ENCODE data around the gene ARHGAP10. TPM values are rescaled to one million over a fixed set of nuclear protein-coding genes. Genes with fewer than 3 reads are reported as not detected.
A peak's percentile ranks its signal among the peaks of the same experiment; 100 is the strongest.

Gene ARHGAP10
- total RNA-seq, 1 donor from 2014 or later, result 30.5 TPM

DNA sequence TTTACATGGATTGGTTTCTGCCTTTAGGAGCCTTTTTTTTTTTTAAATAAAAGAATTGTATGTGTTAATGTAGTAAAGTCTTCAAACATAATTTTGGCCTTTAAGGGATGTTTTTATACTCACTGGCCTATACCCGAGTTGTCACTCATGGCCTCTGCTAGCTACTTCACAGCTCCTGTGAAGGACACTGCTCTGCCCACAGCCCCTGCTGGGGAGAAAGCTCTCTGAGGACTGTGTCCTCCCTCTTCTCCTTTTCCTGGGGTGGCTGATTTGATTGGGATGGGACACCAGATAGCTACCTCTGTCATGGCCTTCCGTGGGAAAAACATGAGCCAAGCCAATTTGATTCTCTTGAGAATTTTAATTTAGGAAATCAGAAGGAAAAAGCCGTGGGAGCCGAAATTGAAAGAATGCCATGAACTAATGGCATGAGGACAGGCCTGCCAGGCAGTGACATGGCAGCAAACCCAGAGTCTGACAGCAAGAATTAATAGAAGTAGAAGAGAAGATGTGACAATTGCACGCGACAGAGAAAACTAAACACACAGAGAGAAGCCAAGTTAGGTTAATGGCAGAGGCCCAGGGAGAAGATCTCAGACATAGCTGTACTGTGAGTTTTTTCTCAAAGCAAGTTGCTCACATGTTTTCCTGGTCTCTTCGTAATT lies 81.4 kb downstream of the ARHGAP10 start:
- no peaks in the 10 kb centered on the region for H3K9me3 Mint-ChIP-seq
- no peaks in the 10 kb centered on the region for H3K36me3 Mint-ChIP-seq
- H3K4me1 Mint-ChIP-seq, result peaks cover 49% of the 10 kb centered on the region
- no peak overlapping the region for H3K27ac Mint-ChIP-seq
- TF ChIP-seq, protein P1, sequence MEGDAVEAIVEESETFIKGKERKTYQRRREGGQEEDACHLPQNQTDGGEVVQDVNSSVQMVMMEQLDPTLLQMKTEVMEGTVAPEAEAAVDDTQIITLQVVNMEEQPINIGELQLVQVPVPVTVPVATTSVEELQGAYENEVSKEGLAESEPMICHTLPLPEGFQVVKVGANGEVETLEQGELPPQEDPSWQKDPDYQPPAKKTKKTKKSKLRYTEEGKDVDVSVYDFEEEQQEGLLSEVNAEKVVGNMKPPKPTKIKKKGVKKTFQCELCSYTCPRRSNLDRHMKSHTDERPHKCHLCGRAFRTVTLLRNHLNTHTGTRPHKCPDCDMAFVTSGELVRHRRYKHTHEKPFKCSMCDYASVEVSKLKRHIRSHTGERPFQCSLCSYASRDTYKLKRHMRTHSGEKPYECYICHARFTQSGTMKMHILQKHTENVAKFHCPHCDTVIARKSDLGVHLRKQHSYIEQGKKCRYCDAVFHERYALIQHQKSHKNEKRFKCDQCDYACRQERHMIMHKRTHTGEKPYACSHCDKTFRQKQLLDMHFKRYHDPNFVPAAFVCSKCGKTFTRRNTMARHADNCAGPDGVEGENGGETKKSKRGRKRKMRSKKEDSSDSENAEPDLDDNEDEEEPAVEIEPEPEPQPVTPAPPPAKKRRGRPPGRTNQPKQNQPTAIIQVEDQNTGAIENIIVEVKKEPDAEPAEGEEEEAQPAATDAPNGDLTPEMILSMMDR (IDR thresholded peaks at IDR 0.05; ENCODE audit: unreplicated experiment), result no peak
- DNase-seq (ENCODE audit: low spot score in 2 of 2, unreplicated experiment in 2 of 2), result no peak
- no peaks in the 10 kb centered on the region for H3K27me3 Mint-ChIP-seq (ENCODE audit: low read depth)
- no peak overlapping the region for H3K4me3 Mint-ChIP-seq

DNA sequence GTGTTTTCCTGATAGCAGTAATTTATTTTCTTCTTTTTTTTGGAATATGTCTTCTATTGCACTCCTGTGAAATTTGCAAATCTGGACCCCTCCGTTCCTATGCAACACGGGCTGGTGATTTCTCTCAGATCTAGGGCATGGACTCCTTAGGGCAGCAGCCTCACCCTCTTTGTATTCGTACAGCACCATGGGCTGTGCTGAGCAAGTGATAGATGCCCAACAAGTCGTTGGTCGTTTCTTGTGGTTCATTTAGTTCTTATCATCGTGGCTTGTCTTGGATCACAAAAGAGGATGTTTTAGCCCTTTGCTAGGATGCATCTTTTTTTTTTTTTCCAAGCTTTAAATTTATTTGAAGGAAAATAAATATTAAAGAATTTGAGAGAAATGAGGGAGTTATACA lies 82.1 kb downstream of the ARHGAP10 start:
- TF ChIP-seq, protein P1 (IDR thresholded peaks at IDR 0.05; ENCODE audit: unreplicated experiment), result no peak
- no peaks in the 10 kb centered on the region for H3K9me3 Mint-ChIP-seq
- H3K27ac Mint-ChIP-seq, result no peak overlapping the region
- peaks cover 42% of the 10 kb centered on the region for H3K4me1 Mint-ChIP-seq
- H3K27me3 Mint-ChIP-seq (ENCODE audit: low read depth), result no peaks in the 10 kb centered on the region
- H3K36me3 Mint-ChIP-seq, result no peaks in the 10 kb centered on the region
- no peak overlapping the region for H3K4me3 Mint-ChIP-seq
- DNase-seq (ENCODE audit: low spot score in 2 of 2, unreplicated experiment in 2 of 2), result no peak

DNA sequence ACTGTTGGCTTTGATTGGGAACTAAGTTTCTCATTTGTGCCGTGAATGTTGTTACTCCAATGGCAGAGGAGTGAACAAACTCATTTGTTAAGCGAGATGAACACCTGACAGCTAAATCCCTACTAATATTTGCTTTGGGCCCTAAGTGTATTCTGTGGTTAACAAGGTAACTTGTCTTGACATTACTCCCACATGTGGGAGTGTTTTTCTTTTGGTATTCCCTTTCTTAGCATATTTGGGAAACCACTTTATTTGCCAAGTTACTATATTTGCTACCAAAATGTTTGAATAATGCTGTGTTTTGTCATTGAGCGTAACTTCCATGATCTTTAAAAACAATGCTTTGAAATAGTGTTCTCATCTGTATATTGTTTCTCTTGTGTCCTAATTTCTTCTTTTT lies 82.5 kb downstream of the ARHGAP10 start:
- no peaks in the 10 kb centered on the region for H3K36me3 Mint-ChIP-seq
- TF ChIP-seq, protein P1 (IDR thresholded peaks at IDR 0.05; ENCODE audit: unreplicated experiment), result no peak
- no peak for DNase-seq (ENCODE audit: low spot score in 2 of 2, unreplicated experiment in 2 of 2)
- H3K9me3 Mint-ChIP-seq, result no peaks in the 10 kb centered on the region
- H3K4me3 Mint-ChIP-seq, result no peak overlapping the region
- no peaks in the 10 kb centered on the region for H3K27me3 Mint-ChIP-seq (ENCODE audit: low read depth)
- H3K27ac Mint-ChIP-seq, result no peak overlapping the region
- H3K4me1 Mint-ChIP-seq, result peaks cover 38% of the 10 kb centered on the region

DNA sequence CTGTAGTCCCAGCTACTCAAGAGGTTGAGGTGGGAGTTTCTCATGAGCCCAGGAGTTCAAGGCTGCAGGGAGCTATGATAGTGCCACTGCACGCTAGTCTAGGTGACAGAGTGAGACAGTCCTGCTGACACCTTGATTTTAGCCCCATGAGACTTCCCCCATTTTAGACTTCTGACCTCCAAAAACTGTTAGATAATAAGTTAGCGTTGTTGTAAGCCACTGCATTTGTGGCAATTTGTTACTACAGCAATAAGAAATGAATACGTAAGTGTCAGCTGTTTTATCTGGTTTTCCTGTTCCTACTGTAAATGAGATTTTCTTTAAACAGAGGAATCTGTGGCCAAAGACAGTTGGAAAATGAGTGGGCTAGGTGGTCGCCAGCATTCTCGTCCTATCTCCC lies 83.9 kb downstream of the ARHGAP10 start:
- H3K4me3 Mint-ChIP-seq, result no peak overlapping the region
- H3K36me3 Mint-ChIP-seq, result no peaks in the 10 kb centered on the region
- H3K9me3 Mint-ChIP-seq, result no peaks in the 10 kb centered on the region
- H3K27me3 Mint-ChIP-seq (ENCODE audit: low read depth), result no peaks in the 10 kb centered on the region
- TF ChIP-seq, protein P1 (IDR thresholded peaks at IDR 0.05; ENCODE audit: unreplicated experiment), result no peak
- no peak for DNase-seq (ENCODE audit: low spot score in 2 of 2, unreplicated experiment in 2 of 2)
- no peak overlapping the region for H3K27ac Mint-ChIP-seq
- H3K4me1 Mint-ChIP-seq, result peaks cover 38% of the 10 kb centered on the region

DNA sequence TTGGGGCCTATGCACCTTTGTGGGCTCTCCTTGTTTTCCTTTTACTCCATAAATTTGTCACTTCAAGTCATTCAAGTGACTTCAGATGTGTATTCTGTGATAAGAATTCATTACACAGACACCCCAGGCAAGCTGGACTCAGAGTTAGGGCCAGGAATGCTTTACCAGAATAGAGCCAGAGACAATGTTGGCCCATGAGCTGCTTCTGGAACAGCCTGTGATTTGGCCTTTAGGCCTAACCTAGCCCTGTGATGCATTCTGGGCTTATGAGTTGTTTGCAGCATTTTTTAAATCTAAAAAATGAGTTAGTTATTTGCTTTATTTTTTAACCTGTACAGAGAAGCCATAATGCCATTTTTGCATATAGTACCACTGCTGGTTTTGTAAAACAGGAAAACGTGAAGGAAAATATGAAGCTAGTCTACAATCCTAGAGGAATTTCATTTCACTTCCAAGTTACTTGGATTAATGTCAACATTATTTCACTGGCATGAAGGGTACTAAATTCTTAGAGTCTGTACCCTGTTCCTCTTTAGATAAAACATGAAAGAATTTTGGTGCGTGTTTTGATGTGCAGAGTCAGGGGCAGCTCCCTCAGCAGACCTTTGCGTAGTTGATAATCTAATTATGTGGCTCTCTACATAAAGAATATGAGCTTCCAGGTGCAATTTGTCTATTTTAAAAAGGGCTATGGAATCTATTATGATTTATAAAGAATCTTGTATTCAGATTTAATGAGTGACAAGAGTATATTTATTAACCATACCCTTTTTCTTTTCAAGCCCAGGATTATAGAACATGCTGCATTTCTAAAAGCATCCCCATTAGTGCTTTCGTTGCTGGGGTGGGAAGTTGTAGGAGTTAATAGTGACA lies 84.7 kb downstream of the ARHGAP10 start:
- no peaks in the 10 kb centered on the region for H3K36me3 Mint-ChIP-seq
- peak overlapping the region; percentile 11 for H3K27ac Mint-ChIP-seq
- TF ChIP-seq, protein P1 (IDR thresholded peaks at IDR 0.05; ENCODE audit: unreplicated experiment), result no peak
- H3K4me1 Mint-ChIP-seq, result peaks cover 46% of the 10 kb centered on the region
- H3K4me3 Mint-ChIP-seq, result no peak overlapping the region
- H3K9me3 Mint-ChIP-seq, result no peaks in the 10 kb centered on the region
- no peaks in the 10 kb centered on the region for H3K27me3 Mint-ChIP-seq (ENCODE audit: low read depth)
- no peak for DNase-seq (ENCODE audit: low spot score in 2 of 2, unreplicated experiment in 2 of 2)
